ENCODE measurements around the gene TCEANC2. TPM values are rescaled to one million over a fixed set of nuclear protein-coding genes. Genes with fewer than 3 reads are reported as not detected.

TCEANC2 gene
- polyA plus RNA-seq, 1 of the 3 experiments (the other 2 are of a cell fraction): 4.7 TPM

DNA sequence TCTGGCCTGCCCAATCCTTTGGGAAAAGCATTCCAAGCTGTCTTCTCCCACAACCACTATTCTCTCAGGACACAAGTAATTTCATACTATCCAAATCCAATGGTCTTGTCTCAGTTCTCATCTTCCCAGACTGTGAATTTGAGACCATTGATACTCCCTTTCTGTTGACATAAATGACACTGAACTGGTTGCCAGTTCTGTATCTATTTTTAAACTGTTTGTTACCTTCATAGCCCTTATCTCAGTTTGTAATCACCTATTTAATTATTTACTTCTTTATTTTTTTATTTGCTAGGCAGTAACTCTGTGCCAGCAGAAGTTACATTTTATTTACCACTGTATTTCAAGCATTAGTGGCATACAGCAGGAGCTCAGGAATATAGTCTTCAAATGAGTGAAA is 24.0 kb downstream of the TCEANC2 start (continued):
- TF ChIP-seq, protein P1, sequence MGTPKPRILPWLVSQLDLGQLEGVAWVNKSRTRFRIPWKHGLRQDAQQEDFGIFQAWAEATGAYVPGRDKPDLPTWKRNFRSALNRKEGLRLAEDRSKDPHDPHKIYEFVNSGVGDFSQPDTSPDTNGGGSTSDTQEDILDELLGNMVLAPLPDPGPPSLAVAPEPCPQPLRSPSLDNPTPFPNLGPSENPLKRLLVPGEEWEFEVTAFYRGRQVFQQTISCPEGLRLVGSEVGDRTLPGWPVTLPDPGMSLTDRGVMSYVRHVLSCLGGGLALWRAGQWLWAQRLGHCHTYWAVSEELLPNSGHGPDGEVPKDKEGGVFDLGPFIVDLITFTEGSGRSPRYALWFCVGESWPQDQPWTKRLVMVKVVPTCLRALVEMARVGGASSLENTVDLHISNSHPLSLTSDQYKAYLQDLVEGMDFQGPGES (IDR thresholded peaks at IDR 0.05; ENCODE audit: low read depth, low read length): no peak
- no peak for TF ChIP-seq RAD21 (IDR thresholded peaks at IDR 0.05; ENCODE audit: low read length)
- TF ChIP-seq, protein P2, sequence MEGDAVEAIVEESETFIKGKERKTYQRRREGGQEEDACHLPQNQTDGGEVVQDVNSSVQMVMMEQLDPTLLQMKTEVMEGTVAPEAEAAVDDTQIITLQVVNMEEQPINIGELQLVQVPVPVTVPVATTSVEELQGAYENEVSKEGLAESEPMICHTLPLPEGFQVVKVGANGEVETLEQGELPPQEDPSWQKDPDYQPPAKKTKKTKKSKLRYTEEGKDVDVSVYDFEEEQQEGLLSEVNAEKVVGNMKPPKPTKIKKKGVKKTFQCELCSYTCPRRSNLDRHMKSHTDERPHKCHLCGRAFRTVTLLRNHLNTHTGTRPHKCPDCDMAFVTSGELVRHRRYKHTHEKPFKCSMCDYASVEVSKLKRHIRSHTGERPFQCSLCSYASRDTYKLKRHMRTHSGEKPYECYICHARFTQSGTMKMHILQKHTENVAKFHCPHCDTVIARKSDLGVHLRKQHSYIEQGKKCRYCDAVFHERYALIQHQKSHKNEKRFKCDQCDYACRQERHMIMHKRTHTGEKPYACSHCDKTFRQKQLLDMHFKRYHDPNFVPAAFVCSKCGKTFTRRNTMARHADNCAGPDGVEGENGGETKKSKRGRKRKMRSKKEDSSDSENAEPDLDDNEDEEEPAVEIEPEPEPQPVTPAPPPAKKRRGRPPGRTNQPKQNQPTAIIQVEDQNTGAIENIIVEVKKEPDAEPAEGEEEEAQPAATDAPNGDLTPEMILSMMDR (IDR thresholded peaks at IDR 0.05): no peak
- no peak for TF ChIP-seq MEF2A (IDR thresholded peaks at IDR 0.05; ENCODE audit: borderline replicate concordance, low read depth)
- no peak for TF ChIP-seq NRF1 (IDR thresholded peaks at IDR 0.05; ENCODE audit: low read depth, low read length)

DNA sequence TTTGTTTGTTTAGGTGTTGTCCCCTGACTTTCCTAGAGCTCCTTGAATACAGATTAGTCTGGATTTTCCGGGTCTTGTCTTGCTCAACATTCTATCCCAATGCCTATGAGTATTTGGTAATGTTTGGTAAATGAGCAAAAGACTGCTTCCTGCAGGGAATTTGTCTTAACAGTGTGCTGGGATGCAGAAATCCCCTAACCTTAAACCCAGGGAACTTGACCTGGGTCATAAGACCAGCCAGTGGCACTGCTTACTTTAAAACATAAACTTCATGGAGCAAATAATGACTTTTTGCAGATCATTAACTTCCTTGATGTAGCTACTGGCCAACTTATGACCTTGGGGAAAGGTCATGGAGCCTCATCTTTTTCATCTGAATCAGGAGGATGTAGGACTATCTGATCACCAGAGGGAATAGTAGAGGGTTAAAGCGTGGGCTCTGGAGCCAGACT is 27.2 kb downstream of the TCEANC2 start:
- no peaks in the 10 kb centered on the region for H3K9me2 ChIP-seq
- no peaks in the 10 kb centered on the region for H3K36me3 ChIP-seq (replicated peaks in 1 of 2; ENCODE audit: control insufficient read depth in 1 of 2, insufficient read depth in 2 of 2, low read length in 1 of 2)
- H3K79me2 ChIP-seq (ENCODE audit: insufficient read depth): no peaks in the 10 kb centered on the region
- H3K4me1 ChIP-seq (ENCODE audit: control insufficient read depth in 1 of 2, insufficient read depth in 2 of 2, low read depth in 1 of 2, low read length in 1 of 2): no peaks in the 10 kb centered on the region
- 83% methylated on average over 2 of the region's 2 CpGs for WGBS (ENCODE audit: low lambda C conversion rate)
- CTCF ChIA-PET: interaction anchor here (0.8 to 3.6 kb wide), 11 partner anchors 10 to 485 kb away, joined by 3 to 17 read pairs (median 4); partner anchors contain the start of genes CYB5RL and MRPL37
- no peak overlapping the region for H3K4me3 ChIP-seq (ENCODE audit: low read depth in 2 of 2, low read length in 1 of 2)
- no peaks in the 10 kb centered on the region for H3K9me3 ChIP-seq
- H3K9ac ChIP-seq: no peak overlapping the region
- H4K20me1 ChIP-seq (ENCODE audit: insufficient read depth): no peaks in the 10 kb centered on the region
- TF ChIP-seq MEF2A (IDR thresholded peaks at IDR 0.05; ENCODE audit: borderline replicate concordance, low read depth): no peak
- no peak for TF ChIP-seq NFIC (IDR thresholded peaks at IDR 0.05; ENCODE audit: borderline replicate concordance)
- no peak for TF ChIP-seq FOXJ3 (CRISPR knock-in tag; IDR thresholded peaks at IDR 0.05)
- TF ChIP-seq RFX5 (IDR thresholded peaks at IDR 0.05; ENCODE audit: low read length): no peak
- no peak for TF ChIP-seq ELF1 (IDR thresholded peaks at IDR 0.05)
- no peak for TF ChIP-seq FOXM1 (IDR thresholded peaks at IDR 0.05; ENCODE audit: low read depth)
- TF ChIP-seq EZH2phosphoT487 (IDR thresholded peaks at IDR 0.05; ENCODE audit: borderline replicate concordance, low read depth): no peak
- no peak for TF ChIP-seq EP300 (IDR thresholded peaks at IDR 0.05; ENCODE audit: borderline replicate concordance in 1 of 2, low read depth in 1 of 2, low read length in 1 of 2)
- TF ChIP-seq TEAD4 (IDR thresholded peaks at IDR 0.05; ENCODE audit: borderline replicate concordance, insufficient read depth): no peak
- no peak for TF ChIP-seq SIN3A (IDR thresholded peaks at IDR 0.05; ENCODE audit: borderline replicate concordance, low read depth, low read length)
- no peak for TF ChIP-seq POLR2AphosphoS5 (IDR thresholded peaks at IDR 0.05; ENCODE audit: low read depth, low read length)
- TF ChIP-seq RAD21 (IDR thresholded peaks at IDR 0.05; ENCODE audit: low read length): no peak
- TF ChIP-seq, protein P3, sequence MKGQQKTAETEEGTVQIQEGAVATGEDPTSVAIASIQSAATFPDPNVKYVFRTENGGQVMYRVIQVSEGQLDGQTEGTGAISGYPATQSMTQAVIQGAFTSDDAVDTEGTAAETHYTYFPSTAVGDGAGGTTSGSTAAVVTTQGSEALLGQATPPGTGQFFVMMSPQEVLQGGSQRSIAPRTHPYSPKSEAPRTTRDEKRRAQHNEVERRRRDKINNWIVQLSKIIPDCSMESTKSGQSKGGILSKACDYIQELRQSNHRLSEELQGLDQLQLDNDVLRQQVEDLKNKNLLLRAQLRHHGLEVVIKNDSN (IDR thresholded peaks at IDR 0.05; ENCODE audit: borderline replicate concordance, low read depth): no peak
- TF ChIP-seq, protein P4, sequence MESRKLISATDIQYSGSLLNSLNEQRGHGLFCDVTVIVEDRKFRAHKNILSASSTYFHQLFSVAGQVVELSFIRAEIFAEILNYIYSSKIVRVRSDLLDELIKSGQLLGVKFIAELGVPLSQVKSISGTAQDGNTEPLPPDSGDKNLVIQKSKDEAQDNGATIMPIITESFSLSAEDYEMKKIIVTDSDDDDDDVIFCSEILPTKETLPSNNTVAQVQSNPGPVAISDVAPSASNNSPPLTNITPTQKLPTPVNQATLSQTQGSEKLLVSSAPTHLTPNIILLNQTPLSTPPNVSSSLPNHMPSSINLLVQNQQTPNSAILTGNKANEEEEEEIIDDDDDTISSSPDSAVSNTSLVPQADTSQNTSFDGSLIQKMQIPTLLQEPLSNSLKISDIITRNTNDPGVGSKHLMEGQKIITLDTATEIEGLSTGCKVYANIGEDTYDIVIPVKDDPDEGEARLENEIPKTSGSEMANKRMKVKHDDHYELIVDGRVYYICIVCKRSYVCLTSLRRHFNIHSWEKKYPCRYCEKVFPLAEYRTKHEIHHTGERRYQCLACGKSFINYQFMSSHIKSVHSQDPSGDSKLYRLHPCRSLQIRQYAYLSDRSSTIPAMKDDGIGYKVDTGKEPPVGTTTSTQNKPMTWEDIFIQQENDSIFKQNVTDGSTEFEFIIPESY (IDR thresholded peaks at IDR 0.05; ENCODE audit: borderline replicate concordance, low read depth): no peak
- TF ChIP-seq RXRA (IDR thresholded peaks at IDR 0.05; ENCODE audit: borderline replicate concordance, low read depth): no peak
- no peak for TF ChIP-seq RCOR1 (IDR thresholded peaks at IDR 0.05; ENCODE audit: low read length)
- TF ChIP-seq, protein P5, sequence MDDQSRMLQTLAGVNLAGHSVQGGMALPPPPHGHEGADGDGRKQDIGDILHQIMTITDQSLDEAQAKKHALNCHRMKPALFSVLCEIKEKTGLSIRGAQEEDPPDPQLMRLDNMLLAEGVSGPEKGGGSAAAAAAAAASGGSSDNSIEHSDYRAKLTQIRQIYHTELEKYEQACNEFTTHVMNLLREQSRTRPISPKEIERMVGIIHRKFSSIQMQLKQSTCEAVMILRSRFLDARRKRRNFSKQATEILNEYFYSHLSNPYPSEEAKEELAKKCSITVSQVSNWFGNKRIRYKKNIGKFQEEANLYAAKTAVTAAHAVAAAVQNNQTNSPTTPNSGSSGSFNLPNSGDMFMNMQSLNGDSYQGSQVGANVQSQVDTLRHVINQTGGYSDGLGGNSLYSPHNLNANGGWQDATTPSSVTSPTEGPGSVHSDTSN (IDR thresholded peaks at IDR 0.05): no peak
- TF ChIP-seq, protein P6, sequence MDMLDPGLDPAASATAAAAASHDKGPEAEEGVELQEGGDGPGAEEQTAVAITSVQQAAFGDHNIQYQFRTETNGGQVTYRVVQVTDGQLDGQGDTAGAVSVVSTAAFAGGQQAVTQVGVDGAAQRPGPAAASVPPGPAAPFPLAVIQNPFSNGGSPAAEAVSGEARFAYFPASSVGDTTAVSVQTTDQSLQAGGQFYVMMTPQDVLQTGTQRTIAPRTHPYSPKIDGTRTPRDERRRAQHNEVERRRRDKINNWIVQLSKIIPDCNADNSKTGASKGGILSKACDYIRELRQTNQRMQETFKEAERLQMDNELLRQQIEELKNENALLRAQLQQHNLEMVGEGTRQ (IDR thresholded peaks at IDR 0.05; ENCODE audit: borderline replicate concordance, low read depth, low read length): no peak
- no peak for TF ChIP-seq SMC3 (IDR thresholded peaks at IDR 0.05; ENCODE audit: low read depth, low read length)
- no peaks in the 10 kb centered on the region for H3F3A ChIP-seq (replicated peaks; ENCODE audit: insufficient read depth)
- H3K27me3 ChIP-seq (ENCODE audit: insufficient read depth): no peaks in the 10 kb centered on the region
- POLR2A ChIA-PET: no interaction called here
- H3K27ac ChIP-seq (ENCODE audit: low read depth in 2 of 2, low read length in 1 of 2): no peak overlapping the region
- no peak overlapping the region for H3K4me2 ChIP-seq
- H2AFZ ChIP-seq (ENCODE audit: low read depth): no peak overlapping the region
- DNase-seq: no peak

All from SK-N-SH (cell line).